HG03442 (cell line): ENCODE results near the gene DLGAP3.

Source experiments
- ATAC-seq: cut with Tn5 transposase; IDR thresholded peaks from one replicate; pipeline ENCODE4 v1.9.1; 2021; ENCODE audit warnings: mild to moderate bottlenecking, moderate library complexity; ENCODE audit not compliant: unreplicated experiment

DLGAP3 gene

DNA sequence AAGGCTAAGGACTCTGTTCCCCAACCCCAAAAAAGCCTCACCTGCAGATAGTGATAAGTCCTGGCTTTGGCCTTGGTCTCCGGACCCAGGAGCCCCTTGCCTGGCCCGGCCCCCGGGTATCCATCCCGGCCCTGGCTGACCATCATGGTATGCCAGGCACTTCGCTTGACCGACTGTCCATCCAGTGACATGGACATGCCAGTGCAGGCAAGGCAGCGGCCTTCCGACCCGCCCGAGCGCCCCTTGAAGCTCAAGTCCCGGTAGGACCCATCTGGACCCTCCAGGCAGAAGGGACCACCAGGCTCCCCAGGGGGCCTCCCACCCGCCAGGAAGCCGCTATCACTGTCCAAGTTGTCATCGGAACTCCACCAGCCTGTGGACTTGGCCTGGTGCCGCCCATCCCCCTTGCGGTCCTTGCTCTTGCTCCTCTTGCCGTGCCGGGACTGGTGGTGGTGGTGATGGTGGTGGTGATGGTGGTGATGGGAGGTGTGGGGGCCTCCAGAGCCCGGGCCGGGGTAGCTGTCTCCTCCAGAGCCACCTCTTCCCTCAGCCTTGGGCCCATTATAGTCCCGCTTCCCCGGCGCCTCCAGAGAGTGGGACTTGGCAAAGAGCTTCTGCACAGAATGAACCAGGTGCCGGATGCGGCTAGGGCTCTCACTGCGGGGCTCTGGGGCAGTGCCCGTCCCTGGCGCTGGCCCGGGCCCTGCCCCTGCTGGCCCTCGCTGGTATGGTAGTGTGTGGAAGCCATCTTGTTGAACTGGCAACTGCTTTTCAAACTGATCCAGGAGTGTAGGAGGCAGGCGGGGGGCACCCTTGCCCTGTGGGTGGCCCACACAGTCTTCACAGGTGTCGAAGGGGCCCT lies 25.0 kb downstream of the DLGAP3 start:
- no peak for ATAC-seq

DNA sequence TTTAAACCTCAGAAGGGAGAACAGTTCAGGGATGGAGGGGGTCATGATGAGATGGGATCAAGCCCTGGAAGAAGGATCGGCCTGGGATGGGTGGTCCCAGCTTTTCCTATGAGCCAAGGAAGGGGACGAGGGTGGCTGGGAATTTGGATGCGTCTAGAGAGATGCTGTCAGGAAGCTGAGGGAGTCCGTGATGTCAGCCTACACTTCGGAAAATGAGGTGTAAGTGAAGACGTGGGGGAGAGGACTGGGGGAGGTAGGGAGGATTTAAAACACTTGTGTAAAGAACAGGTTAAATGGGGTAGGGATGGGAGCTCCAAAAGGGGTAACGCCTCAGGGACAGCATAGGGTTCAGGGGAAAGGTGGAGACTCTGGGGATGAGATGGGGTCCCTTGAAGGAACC lies 27.5 kb downstream of the DLGAP3 start:
- ATAC-seq: no peak

DNA sequence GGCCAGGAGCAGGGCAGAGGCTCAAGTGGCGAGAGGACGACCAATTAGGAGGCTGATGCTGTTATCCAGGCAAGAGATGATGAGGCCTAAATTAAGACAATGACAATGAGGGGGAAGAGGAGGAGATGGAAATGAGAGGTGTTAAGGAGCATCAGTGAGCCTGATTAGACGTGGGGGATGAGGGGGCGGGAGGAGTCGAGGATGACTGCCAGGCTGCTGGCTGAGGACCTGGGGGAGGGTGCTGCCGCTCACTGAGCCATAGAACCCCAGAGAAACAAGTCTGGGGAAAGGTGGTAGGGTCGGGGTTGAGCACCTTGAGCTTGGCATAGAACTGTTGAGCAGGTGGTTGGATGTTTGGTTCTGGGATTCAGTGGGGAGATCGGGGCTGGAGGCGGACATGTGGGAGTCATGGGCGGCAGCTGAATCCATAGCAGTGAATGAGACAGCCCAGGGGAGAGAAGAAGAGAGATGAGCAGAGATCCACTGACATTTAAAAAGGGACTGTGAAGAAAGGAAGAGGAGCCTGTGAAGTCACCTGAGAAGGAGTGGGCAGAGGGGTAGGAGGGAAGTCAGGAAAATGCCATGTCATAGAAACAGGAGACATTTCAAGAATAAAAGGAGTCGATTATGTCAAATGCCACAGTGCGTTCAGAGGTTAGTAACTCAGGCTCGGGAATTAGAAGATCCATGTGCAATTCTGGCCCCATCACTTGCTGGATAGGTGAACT lies 28.5 kb downstream of the DLGAP3 start:
- no peak for ATAC-seq

DNA sequence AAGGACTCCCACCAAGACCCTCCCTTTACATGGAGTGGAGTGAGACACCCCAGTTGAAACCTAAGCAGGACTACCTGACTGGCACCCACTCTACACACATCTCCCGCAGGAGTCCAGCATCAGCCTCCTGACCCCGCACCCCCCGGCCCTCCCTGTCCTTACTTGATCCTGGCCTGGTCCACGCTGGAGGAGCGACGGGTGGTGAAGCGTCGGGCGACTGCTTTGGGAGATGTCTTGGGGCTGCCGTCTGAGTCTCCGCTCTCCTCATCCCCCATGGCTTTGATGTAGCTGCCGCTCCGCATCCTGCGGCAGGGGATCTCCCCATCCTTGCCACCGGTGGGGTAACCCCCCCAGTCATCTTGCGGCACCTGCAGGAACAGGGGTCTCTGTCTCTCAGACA lies 29.5 kb downstream of the DLGAP3 start:
- ATAC-seq: no peak

DNA sequence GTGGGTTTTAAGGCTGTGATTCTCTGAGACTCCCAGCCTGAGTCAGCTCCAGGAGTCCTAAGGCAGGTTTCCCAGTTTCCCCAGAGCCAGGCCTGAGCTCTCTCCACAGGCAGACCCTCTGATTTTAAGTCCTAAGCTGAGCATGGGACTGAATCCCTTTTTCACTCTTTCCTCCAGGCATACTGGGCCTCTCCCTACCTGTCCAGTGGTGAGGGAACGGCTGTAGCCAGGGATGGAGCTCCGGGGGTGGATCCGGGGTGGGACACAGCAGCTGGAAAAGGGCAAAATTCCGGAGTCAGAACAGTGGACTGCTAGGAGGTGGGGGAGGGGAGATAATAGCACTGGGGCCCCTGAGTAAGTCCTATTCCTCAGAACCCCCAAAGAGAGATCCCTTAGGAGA lies 30.0 kb downstream of the DLGAP3 start:
- no peak for ATAC-seq

DNA sequence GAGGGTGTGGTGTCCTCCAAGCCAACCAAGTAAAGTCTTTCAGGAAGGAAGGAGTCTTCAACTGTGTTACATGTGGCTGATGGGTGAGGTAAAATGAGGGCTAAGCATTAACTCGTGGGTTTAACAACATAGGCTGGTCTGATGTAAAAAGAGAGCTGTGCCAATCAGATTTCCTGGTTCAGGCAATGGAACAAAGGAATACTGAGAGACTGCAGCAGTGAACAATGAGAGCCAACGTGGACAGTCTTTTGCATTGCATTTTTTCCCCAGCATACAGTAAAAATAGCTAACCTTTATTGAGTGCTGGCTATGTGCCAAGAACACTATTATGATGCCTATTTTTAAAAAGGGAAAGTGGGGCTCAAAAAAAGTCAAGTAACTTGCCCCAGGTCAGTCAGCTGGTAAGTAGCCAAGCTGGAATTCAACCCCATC lies 31.1 kb downstream of the DLGAP3 start:
- no peak for ATAC-seq

DNA sequence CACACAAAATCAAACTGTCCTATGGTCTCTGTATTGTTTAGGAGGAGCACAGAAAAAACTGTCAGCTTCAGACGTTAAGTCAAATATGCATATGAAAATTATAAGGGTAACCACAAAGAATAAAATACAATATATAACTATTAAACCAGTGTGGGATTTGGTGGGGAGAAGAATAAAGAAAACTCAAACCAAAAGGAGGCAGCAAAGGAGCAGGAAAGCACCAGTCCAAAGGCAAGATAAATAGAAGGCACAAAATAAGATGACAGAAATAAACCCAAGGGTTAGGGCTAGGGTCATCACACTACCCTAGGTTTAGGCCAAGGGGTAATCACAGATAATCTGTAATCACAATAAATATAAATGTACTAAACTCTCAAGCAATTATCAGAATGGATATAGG lies 32.8 kb downstream of the DLGAP3 start:
- ATAC-seq: no peak

DNA sequence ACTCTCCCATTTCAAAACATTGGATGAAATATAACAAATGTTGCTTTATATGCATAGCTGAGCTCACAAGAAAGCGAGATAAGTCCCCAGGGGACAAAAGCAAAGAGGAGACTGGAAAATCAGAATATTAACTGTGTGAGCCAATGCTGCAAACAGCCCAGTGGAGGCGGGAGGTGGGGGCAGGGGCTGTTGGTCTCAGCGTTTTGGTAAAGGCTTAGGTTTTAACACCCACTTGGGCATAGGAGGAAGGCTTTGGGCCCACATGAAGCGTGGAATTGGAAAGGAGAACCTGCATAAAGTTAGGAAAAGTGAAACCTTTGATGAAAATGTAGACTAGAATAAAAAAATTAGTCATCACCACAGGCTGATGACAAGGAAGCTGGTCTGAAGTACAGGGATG lies 39.7 kb downstream of the DLGAP3 start:
- ATAC-seq: no peak

DNA sequence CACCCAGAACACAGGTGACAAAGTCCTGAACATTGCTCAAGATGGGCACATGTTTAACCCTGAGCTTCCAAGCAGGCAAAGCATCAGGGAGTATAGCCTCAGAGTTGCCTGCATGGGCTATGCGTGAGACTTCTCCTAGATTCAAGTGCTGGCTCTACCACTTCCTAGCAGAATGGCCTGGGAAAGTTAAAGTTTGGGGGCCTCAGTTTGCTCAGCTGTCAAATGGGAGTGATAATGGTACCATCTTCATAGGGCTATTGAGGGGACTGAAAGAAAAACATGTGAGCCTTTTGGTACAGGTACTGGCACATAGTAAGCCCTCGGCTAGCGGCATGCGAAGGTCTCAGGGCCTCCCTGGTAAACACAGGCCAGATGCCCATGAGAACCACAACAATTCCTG lies 41.9 kb downstream of the DLGAP3 start:
- ATAC-seq: no peak

DNA sequence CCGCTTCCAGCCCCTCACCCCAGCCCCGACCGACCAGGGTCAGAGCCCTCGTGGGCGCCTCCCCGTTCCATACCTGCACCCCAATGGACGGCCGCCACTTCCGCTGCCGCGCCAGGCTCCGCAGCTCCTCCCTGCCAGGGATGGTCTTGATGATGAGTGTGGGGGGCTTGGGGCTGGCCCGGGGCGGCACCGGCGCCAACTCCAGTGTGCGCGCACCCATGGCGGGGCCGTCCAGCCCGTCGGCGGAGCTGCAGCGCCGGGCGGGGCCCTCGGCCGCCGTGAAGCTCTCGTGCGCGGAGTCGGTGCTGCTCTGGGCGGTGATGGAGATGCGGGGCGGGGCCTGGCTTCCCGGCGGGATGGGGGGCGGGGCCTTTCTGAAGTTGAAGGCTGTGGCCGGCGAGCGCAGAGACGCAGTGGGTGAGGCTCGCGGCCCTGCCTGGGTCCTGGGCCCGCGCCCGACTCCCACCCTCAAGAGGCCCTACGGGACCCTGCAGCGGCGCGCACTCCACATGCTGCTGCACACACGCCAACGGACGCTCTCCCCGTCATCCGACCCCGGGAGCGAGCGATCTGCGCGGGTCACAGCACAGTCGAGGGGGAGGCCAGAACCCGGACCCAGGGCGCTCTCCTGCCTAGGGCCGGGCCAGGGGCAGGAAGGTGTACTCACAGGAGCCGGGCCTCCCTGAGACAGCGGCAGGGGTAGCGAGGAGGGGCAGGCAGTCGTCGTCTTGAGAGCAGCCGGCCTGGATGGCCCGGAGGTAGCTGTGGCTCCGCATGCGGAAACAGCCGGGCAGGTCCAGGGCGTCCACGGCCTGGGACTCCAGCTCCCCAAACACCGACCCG lies 43.8 kb downstream of the DLGAP3 start:
- ATAC-seq: no peak

DNA sequence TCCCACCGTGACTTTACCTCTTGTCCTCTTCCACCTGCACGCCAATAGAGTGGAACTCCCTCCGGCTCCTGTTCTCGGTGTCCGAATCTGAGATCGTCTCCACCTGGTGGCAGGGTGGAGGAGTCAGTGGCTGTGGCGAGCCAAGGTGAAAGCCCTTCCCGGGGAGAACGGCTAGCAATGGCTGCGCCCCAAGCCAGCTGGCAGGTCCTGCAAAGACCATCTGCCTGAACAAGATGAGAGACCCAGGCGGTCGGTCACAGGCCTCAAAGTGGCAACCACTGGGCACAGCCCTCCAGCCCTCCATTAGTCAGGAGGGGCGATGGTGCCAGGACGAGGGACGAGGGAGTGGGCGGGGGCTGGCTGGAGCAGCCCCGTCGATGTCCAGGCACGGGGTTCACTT lies 44.5 kb downstream of the DLGAP3 start:
- no peak for ATAC-seq

DNA sequence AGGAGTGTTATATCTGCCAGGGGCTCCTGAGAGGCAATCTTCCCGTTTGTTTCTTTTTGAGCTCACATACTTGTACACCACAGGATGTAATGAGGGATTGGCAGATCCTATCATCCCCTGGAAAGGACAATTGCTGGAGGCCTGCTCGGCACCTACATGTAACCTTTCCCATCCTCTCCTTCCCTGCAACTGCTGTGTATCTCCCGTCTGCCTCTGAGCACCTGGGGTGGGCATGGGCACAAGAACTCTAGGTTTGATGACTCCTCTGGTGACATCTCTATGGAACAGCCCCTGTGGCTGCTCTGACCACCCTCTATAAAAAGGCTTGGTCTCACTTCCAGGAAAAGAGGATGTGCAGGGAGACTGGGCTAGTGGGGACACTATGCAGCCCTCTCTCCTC lies 44.9 kb downstream of the DLGAP3 start:
- no peak for ATAC-seq

DNA sequence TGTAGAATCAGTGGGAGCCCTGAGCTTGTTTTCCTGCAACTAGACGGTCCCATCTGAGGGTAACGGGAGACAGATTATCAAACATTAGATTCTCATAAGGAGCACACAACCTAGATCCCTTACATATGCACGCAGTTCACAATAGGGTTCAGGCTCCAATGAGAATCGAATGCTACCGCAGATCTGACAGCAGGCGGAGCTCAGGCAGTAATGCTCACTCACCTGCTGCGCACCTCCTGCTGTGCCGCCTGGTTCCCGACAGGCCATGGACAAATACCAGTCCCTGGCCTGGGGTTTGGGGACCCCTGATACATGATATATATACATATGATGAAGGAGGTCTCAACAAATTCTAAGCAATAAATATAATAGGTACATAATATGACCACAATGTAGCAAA lies 50.2 kb downstream of the DLGAP3 start:
- ATAC-seq: no peak

DNA sequence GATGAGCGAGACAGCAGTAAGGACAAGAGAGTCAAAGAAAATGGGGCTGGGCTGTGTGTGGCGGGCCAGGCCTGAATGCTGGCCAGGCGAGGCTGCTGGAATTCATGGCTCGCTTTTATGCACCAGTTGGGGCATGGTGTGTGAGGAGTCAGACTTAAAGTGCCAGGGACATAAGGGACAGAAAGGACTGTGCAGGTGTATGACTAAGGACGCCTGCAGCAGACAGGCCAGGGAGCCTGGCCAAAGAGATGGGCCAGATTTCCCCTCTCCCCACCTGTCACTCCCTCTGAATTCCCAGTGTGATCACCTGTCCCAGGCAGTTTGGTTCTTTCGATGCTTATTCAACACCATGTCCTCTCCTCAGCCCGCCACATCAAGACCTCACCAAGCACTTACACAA lies 53.0 kb downstream of the DLGAP3 start:
- no peak for ATAC-seq

DNA sequence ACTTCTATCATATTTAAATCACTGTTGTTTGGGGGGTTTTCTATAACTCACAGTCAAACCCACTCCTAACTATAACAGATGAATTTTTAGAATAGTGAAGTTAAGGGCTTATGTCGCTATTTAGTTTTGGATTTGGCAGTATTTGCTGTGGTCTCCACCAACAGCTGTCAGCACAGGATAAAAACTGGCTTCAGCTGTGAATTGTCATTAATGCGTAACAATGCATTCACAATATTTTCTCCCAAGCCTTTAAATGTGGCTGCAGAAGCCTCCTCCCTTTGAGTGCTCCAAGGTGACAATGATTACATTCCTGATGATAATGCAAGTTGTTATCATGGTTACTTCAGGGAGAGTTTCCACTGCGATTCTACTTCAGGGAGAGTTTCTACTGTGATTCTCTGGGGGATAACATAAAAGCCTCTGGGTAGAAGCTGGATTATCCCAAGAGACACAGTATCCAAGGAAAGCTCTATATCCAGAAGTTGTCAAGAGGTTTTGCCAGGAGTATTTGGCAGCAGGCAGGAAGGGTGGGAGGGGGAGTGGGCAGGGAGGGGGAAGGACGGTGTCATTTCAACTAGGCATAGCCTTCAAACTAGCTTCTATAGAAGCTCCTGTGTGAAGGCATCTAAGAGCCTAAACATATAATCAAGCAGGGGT lies 55.0 kb downstream of the DLGAP3 start:
- no peak for ATAC-seq

DNA sequence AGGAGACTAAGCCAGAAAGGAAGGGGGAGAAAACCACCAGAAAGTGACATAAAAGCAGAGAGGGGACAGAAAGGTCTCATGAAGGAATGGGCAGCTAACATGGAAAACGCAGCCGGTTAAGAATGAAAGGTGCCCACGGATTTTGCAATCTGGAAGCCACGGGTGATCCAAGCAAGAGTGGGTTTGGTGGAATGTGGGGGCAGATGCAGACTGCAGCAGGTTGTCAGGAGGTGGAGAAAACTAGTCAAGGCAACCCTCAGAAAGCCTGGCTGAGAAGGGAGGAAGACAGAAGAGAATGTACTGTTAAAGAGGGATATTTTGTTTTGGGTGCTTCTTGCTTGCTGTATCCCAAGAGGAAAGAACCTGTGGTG lies 57.3 kb downstream of the DLGAP3 start:
- ATAC-seq: no peak

DNA sequence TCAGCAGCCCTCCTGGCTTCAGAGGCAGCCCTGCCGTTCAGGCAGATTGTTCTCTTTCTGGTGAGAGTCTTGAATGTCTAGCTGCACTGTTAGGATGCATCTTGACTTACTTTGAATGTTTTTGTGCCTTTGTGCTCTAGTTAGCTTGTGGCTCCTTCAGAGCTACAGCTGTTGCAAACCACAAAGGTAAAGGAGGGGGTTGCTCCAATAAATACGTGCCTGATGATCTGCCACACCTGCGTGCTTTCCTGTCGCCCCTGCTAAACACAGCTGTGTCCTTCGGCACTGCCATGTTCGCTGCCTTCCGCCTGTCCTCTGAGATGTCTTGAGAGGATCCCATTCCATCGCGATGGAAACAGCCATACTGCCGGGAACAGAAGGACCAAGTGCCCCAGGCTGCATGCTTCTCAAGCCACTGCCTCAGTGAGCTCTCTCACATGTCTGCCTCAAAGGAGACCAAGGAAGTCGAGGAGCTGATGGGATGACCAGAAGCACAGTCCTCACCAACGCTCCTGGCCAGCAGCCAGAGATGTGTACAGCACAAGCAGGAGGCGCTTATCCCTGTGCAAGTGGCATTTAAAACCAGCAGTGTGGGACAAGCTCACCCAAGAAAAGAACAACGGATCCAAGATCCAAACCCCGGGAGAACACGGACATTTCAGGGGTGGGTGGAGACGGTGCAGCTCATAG lies 57.9 kb downstream of the DLGAP3 start:
- ATAC-seq: no peak

DNA sequence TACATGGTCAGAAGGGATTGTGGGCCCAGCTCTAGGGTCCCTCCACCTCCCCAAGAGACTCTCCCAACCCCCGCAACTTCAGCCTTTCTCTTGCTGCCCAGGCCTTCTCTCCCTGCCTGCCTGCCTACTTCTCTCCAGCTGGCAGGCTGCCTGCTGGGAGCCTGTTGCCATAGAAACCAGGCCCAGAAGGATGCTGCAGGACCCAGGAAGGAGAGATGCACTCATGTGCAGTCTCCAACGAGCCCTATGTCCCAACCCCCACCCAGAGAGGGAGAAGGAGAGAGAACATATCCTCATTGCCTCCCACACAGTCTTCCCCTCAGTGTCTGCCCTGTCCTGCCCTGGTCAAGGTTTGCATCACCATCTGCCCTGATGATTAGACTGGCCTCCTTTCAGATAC lies 59.1 kb downstream of the DLGAP3 start:
- ATAC-seq: no peak

DNA sequence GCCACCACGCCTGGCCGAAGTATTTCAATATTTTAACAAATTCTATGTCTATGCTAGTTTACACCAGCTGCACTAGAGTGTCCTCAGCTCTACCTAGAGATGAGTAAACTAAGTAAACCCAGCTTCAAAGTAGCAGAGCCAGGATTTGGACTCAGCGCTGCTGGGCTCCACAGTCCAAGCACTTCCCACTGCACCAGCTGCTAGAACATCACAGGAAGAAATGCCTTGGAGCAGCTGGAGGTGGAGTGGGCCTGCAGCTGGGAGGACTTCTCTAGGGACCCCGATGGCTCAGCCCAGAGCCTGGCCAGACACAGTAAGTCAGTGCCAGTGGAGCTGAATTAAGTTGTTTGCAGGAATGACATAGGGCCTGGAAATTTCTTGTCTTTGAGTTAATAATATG lies 59.7 kb downstream of the DLGAP3 start:
- no peak for ATAC-seq

DNA sequence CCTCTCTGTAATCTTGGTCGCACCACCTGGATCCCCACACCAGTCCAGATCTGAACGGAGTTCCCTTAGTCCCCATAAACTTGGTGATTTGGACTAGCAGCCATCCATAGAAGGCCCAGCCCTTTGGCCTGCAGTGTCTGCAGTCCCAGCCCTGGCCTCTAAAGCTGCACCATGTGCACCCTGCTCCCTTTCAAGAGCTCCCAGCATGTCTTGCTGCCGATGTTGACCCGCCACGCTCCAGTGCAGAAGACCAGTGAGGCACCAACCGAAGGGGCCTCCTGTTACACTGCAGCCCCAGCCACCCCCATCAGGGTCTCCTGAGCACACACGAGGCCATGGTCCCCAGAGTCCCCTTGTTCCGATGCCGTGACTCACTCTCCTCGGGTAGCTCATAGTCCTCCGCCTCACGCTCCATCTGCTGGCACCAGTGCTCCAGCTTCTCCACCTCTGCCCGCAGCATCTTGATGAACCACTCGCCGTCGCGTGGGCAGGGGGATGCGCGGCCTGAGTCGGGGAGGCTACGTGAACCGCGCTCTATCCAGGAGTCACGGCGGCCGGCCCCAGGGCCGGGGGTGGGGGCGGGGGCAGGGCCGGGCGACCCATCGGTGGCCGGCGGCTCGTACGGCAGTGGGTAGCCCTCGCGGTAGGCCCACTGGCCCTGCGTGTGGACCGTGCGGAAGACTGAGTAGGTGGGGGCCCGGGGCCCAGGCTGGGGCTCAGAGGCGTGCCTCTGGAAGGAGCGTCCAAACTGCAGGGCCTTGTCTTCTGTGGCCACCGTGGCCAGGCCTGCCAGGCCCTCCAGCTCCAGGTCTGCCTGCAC lies 61.0 kb downstream of the DLGAP3 start:
- ATAC-seq: no peak
